Panc1 (cell line): ENCODE measurements around the gene BAD.

ENCODE experiments used
- CTCF ChIP-seq: fragments of 450-650 bp; IDR thresholded peaks from 2 replicates; pipeline ENCODE4 v1.5.1; 2017; ENCODE audit warnings: mild to moderate bottlenecking
- POLR2AphosphoS5 ChIP-seq: IDR thresholded peaks from 2 replicates; pipeline ENCODE4 v1.6.1; 2012; ENCODE audit warnings: mild to moderate bottlenecking, low read depth, low read length, moderate library complexity

- TF ChIP-seq CTCF = no peak
- 0 out of 2 replicates have a peak, but pooled peaks have one; percentile 4 for TF ChIP-seq POLR2AphosphoS5
Observed at GRCh38 chr11:64268025-64268892, 16.2 kb downstream of the BAD start.
